Endothelial cell of umbilical vein (primary cell): ENCODE measurements around the gene OSBPL10. TPM values are rescaled to one million over a fixed set of nuclear protein-coding genes. Genes with fewer than 3 reads are reported as not detected.

Source experiments
- BruUV-seq: library from RNA; stranded (reverse); fragments of 400-500 nt; replicated peaks from 2 replicates; lab custom pipeline; 2021; lab: Mats Ljungman, UMichigan
- CTCF ChIA-PET: fragments of 300-600, 350-600 bp; sonication (Branson Sonifier 250); formaldehyde crosslinking; loops from one replicate; lab custom pipeline; 2021; ENCODE audit warnings: antibody characterized with exemption, inconsistent platforms; lab: Charles Lee
- POLR2A ChIA-PET: fragments of 300-600, 350-600 bp; sonication (Branson Sonifier 250); formaldehyde crosslinking; loops from one replicate; lab custom pipeline; 2021; ENCODE audit warnings: antibody characterized with exemption, inconsistent platforms; lab: Charles Lee
- DNase-seq: peaks from one replicate; pipeline ENCODE4 v3.0.0-alpha.2; 2011; ENCODE audit warnings: low read depth, low spot score
- FAIRE-seq: peaks from 2 replicates; lab custom pipeline; 2011; peaks lifted over from hg19 to GRCh38; lab: Jason Lieb, UNC
- H2AFZ ChIP-seq: 2 replicates; pipeline ENCODE4 v1.6.0; 2012; ENCODE audit warnings: low read depth, low read length, control low read depth, inconsistent platforms
- H3K27ac ChIP-seq: 2 replicates; pipeline ENCODE4 v1.5.1; 2011; ENCODE audit warnings: low read depth, mild to moderate bottlenecking, control low read depth, low read length, moderate library complexity; ENCODE audit not compliant: insufficient read depth
- H3K27me3 ChIP-seq, 2 experiments: 2 replicates each; pipeline versions ENCODE4 v1.6.0 to v1.6.1; 2011; ENCODE audit warnings: low read length in 2 of 2, mixed read lengths in 1 of 2; ENCODE audit not compliant: control insufficient read depth in 2 of 2, insufficient read depth in 2 of 2
- H3K36me3 ChIP-seq, 2 experiments: 2 replicates in 1 of 2; 3 replicates in 1 of 2; pipeline ENCODE4 v1.5.1; 2011; ENCODE audit warnings: low read length in 2 of 2, mild to moderate bottlenecking in 1 of 2, moderate library complexity in 1 of 2; ENCODE audit not compliant: control insufficient read depth in 2 of 2, insufficient read depth in 2 of 2; ENCODE audit errors: extremely low read depth in 1 of 2
- H3K4me1 ChIP-seq: 3 replicates; pipeline ENCODE4 v1.5.1; 2011; ENCODE audit warnings: mild to moderate bottlenecking, low read length; ENCODE audit not compliant: control insufficient read depth, insufficient read depth; ENCODE audit errors: extremely low read depth
- H3K4me2 ChIP-seq: 2 replicates; pipeline ENCODE4 v1.6.1; 2011; ENCODE audit warnings: low read length, control low read depth, mixed read lengths; ENCODE audit not compliant: insufficient read depth
- H3K4me3 ChIP-seq, 3 experiments: fragments of 200-600 bp in 1 of 3; sonication (generic), shearing (Covaris generic) in 1 of 3; replicated peaks in 1 of 3; 2 replicates each; pipeline ENCODE4 v1.5.1; 2011 to 2016; ENCODE audit warnings: control low read depth in 3 of 3, low read length in 3 of 3, mild to moderate bottlenecking in 2 of 3, inconsistent platforms in 1 of 3, low read depth in 1 of 3, moderate library complexity in 1 of 3; ENCODE audit not compliant: insufficient read depth in 1 of 3
- H3K79me2 ChIP-seq: 2 replicates; pipeline ENCODE4 v1.6.0; 2012; ENCODE audit warnings: low read length, inconsistent platforms; ENCODE audit not compliant: control insufficient read depth, insufficient read depth
- H3K9ac ChIP-seq: replicated peaks from 2 replicates; pipeline ENCODE3; 2011; ENCODE audit warnings: low read length, control low read depth; ENCODE audit not compliant: insufficient read depth; ENCODE audit errors: extremely low read depth
- H3K9me1 ChIP-seq: replicated peaks from 3 replicates; pipeline ENCODE4 v1.6.0; 2011; ENCODE audit warnings: mild to moderate bottlenecking, low read length; ENCODE audit not compliant: control insufficient read depth, insufficient read depth; ENCODE audit errors: extremely low read depth
- H3K9me3 ChIP-seq: replicated peaks from 2 replicates; pipeline ENCODE4 v1.5.1; 2012; ENCODE audit warnings: low read length, inconsistent platforms; ENCODE audit not compliant: control insufficient read depth, insufficient read depth
- H4K20me1 ChIP-seq: replicated peaks from 2 replicates; pipeline ENCODE3; 2011; ENCODE audit warnings: mild to moderate bottlenecking, low read length; ENCODE audit not compliant: control insufficient read depth, insufficient read depth; ENCODE audit errors: extremely low read depth
- CTCF ChIP-seq, 2 donors: IDR thresholded peaks; 1 replicate in 1 of 2; 2 replicates in 1 of 2; pipeline ENCODE4 v1.5.1; 2011; ENCODE audit warnings: low read length in 2 of 2, mild to moderate bottlenecking in 2 of 2, moderate library complexity in 2 of 2, control low read depth in 1 of 2, inconsistent platforms in 1 of 2, low read depth in 1 of 2; ENCODE audit not compliant: insufficient read depth in 1 of 2; ENCODE audit errors: extremely low read depth in 1 of 2
- EZH2 ChIP-seq: IDR thresholded peaks from 2 replicates; pipeline ENCODE4 v1.6.1; 2012; ENCODE audit warnings: borderline replicate concordance, low read depth, mild to moderate bottlenecking, moderate library complexity, low read length, inconsistent platforms; ENCODE audit not compliant: severe bottlenecking
- FOS ChIP-seq: IDR thresholded peaks from 2 replicates; pipeline ENCODE4 v1.6.1; 2011; ENCODE audit warnings: mild to moderate bottlenecking, low read length, moderate library complexity, borderline replicate concordance; ENCODE audit not compliant: insufficient read depth
- GATA2 ChIP-seq: IDR thresholded peaks from 2 replicates; pipeline ENCODE4 v1.7.0; 2011; ENCODE audit warnings: low read depth, mild to moderate bottlenecking, moderate library complexity, mixed read lengths, low read length; ENCODE audit not compliant: insufficient read length, insufficient read depth
- JUN ChIP-seq: IDR thresholded peaks from 2 replicates; pipeline ENCODE4 v1.6.1; 2011; ENCODE audit warnings: borderline replicate concordance, low read depth; ENCODE audit not compliant: insufficient read length, insufficient read depth
- MAX ChIP-seq: IDR thresholded peaks from 2 replicates; pipeline ENCODE4 v1.6.1; 2011; ENCODE audit not compliant: insufficient read depth, insufficient read length
- MYC ChIP-seq: IDR thresholded peaks from one replicate; pipeline ENCODE4 v1.6.1; 2011; ENCODE audit warnings: mild to moderate bottlenecking, low read depth, low read length
- POLR2A ChIP-seq: IDR thresholded peaks from 2 replicates; pipeline ENCODE4 v1.6.1; 2012; ENCODE audit warnings: low read depth, mild to moderate bottlenecking, control low read depth, low read length
- POLR2AphosphoS5 ChIP-seq: IDR thresholded peaks from 2 replicates; pipeline ENCODE4 v1.6.1; 2012; ENCODE audit warnings: low read depth, mild to moderate bottlenecking, control low read depth, low read length, moderate library complexity; ENCODE audit not compliant: insufficient read depth
- dilution Hi-C: fragments of 300-500 bp; cut with MboI; formaldehyde crosslinking; loops from one replicate; pipeline ENCODE4 v1.15.0; 2019; ENCODE audit warnings: low sequenced_read_pairs; ENCODE audit not compliant: extremely low pct_ligation_motif_present
- intact Hi-C: fragments of 100-400 bp; cut with micrococcal nuclease; formaldehyde crosslinking; loops from one replicate; pipeline ENCODE4 v1.10.0; 2022
- polyA plus RNA-seq, 4 experiments: library from polyadenylated mRNA; depleted of rRNA in 3 of 4; stranded (reverse) in 3 of 4; unstranded in 1 of 4; fragments of >200 nt; gene quantifications; 2 replicates each; pipeline versions ENCODE4 v1.2.1 to v1.2.3, GENCODE V29; 2011 to 2012; ENCODE audit warnings: missing spikeins in 1 of 4
- total RNA-seq: library from RNA; stranded (reverse); gene quantifications from 2 replicates; pipeline ENCODE4 v1.2.3, GENCODE V29; 2021

The OSBPL10 gene
- total and polyA plus RNA-seq, 2 donors (not counting 3 experiments of a cell fraction or from before 2014, with no cell fraction given), result 10.8 to 47.6 TPM

DNA sequence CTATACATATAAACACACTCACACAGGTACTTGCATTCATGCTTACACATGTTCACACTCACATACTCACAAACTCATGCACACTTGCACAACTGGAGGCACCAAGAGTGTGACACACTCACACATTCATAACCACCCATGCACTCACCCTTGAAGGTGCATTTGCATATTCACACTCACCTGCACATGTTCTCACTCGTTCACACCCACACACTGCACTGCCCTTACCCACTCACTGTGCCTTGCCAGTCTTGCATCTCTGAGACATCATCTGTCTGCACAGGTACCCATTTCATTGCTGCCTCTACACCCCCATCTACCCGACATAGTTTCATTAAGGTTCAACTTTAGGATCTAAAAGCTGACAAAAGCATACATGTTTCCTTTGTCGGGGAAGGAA lies 95.8 kb downstream of the OSBPL10 start:
- Histone ChIP-seq H3K9me3 (no peaks in the 10 kb centered on the region), H4K20me1 (no peaks in the 10 kb centered on the region), H3K4me2 (no peak overlapping the region), H3K79me2 (no peaks in the 10 kb centered on the region), H2AFZ (no peak overlapping the region), H3K27ac (no peak overlapping the region), H3K27me3 (no peaks in the 10 kb centered on the region), H3K4me3 (no peak overlapping the region), H3K9me1 (no peaks in the 10 kb centered on the region), H3K9ac (no peak overlapping the region), H3K36me3 (no peaks in the 10 kb centered on the region), H3K4me1 (no peaks in the 10 kb centered on the region)
- no peak for TF ChIP-seq POLR2A
- CTCF ChIA-PET, result no interaction called here
- BruUV-seq, result no TSS peak
- FAIRE-seq (no peak), DNase-seq (no peak)
- intact Hi-C loops (no loop called here), dilution Hi-C loops (no loop called here)
- POLR2A ChIA-PET, result no interaction called here

DNA sequence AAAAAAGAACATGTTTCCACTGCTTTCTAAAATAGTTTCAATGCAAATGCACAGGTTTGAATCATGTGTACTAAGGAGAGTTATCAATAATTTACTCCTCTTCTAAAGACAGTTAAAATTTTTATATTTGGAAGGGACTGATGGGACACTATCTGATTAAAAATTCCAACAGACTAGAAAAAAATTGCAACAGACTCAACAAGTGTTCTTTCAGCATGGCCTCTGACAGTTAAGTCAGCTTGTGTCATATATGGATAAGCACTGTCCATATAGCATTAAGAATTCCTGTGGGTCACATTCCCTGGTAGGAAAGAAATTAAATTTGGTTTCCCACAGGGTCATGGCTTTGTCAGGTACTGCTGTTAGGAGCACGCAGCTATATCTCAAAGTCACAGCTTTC lies 96.8 kb downstream of the OSBPL10 start:
- no peak for FAIRE-seq
- Histone ChIP-seq H3K79me2 (no peaks in the 10 kb centered on the region), H3K4me1 (no peaks in the 10 kb centered on the region), H3K9me1 (no peaks in the 10 kb centered on the region), H3K9ac (no peak overlapping the region), H3K9me3 (no peaks in the 10 kb centered on the region), H3K27me3 (no peaks in the 10 kb centered on the region), H3K4me3 (no peak overlapping the region), H2AFZ (no peak overlapping the region), H3K4me2 (no peak overlapping the region), H3K36me3 (no peaks in the 10 kb centered on the region), H4K20me1 (no peaks in the 10 kb centered on the region), H3K27ac (no peak overlapping the region)
- POLR2A ChIA-PET, result no interaction called here
- intact Hi-C loops, result no loop called here
- no TSS peak for BruUV-seq
- CTCF ChIA-PET, result no interaction called here
- DNase-seq, result no peak
- dilution Hi-C loops, result no loop called here
- TF ChIP-seq MYC (no peak), FOS (no peak), POLR2AphosphoS5 (no peak), JUN (no peak), EZH2 (no peak), MAX (no peak), POLR2A (no peak), CTCF (IDR thresholded peaks at IDR 0.05; ENCODE audit: extremely low read depth in 1 of 2, insufficient read depth in 1 of 2, low read depth in 1 of 2, low read length in 2 of 2) (no peak), GATA2 (no peak)
